DND-41 (cell line): ENCODE measurements around the gene PTPN21.

Source experiments
- ATAC-seq: fragments of 200-7000 bp; cut with Tn5 transposase; 3 replicates; pipeline ENCODE4 v1.9.1; 2021; ENCODE audit warnings: low read depth; ENCODE audit not compliant: insufficient read depth
- DNase-seq: peaks from one replicate; pipeline ENCODE4 v3.0.0-alpha.2; 2020
- H2AFZ ChIP-seq: 2 replicates; pipeline ENCODE4 v1.6.0; 2012; ENCODE audit warnings: low read depth, low read length
- H3K27ac ChIP-seq: 2 replicates; pipeline ENCODE4 v1.5.1; 2012; ENCODE audit warnings: low read length, inconsistent platforms
- H3K27me3 ChIP-seq: fragments of 200-600 bp; sonication (generic); 2 replicates; pipeline ENCODE4 v1.6.0; 2012; ENCODE audit warnings: low read length, mild to moderate bottlenecking, inconsistent platforms; ENCODE audit not compliant: insufficient read depth, poor library complexity
- H3K36me3 ChIP-seq: 2 replicates; pipeline ENCODE4 v1.5.1; 2012; ENCODE audit warnings: low read length, inconsistent platforms; ENCODE audit not compliant: insufficient read depth
- H3K4me1 ChIP-seq: 2 replicates; pipeline ENCODE4 v1.5.1; 2012; ENCODE audit warnings: mild to moderate bottlenecking, low read length; ENCODE audit not compliant: insufficient read depth
- H3K4me2 ChIP-seq: 2 replicates; pipeline ENCODE4 v1.6.0; 2012; ENCODE audit warnings: mild to moderate bottlenecking, moderate library complexity, low read length, inconsistent platforms; ENCODE audit not compliant: insufficient read depth
- H3K4me3 ChIP-seq, 2 experiments: fragments of 200-600 bp in 1 of 2; shearing (Covaris generic) in 1 of 2; 2 replicates each; pipeline ENCODE4 v1.5.1; 2012 to 2016; ENCODE audit warnings: inconsistent platforms in 2 of 2, low read length in 2 of 2, mild to moderate bottlenecking in 2 of 2, low read depth in 1 of 2, moderate library complexity in 1 of 2
- H3K79me2 ChIP-seq: 2 replicates; pipeline ENCODE4 v1.6.0; 2012; ENCODE audit warnings: low read length, inconsistent platforms; ENCODE audit not compliant: insufficient read depth
- H3K9ac ChIP-seq: 2 replicates; pipeline ENCODE4 v1.6.0; 2012; ENCODE audit warnings: low read depth, mild to moderate bottlenecking, inconsistent platforms, low read length, moderate library complexity
- H3K9me3 ChIP-seq: 2 replicates; pipeline ENCODE4 v1.5.1; 2012; ENCODE audit warnings: low read length, moderate library complexity, mild to moderate bottlenecking, inconsistent platforms; ENCODE audit not compliant: insufficient read depth, severe bottlenecking
- H4K20me1 ChIP-seq: 2 replicates; pipeline ENCODE4 v1.6.0; 2012; ENCODE audit warnings: low read length; ENCODE audit not compliant: insufficient read depth
- CTCF ChIP-seq: IDR thresholded peaks from 2 replicates; pipeline ENCODE4 v1.5.1; 2012; ENCODE audit warnings: borderline replicate concordance, low read length, moderate library complexity, mild to moderate bottlenecking; ENCODE audit not compliant: poor library complexity, severe bottlenecking; ENCODE audit errors: extremely low read depth
- EZH2 ChIP-seq: IDR thresholded peaks from 3 replicates; pipeline ENCODE4 v1.6.1; 2012; ENCODE audit warnings: borderline replicate concordance, low read depth, mild to moderate bottlenecking, moderate library complexity, low read length, inconsistent platforms; ENCODE audit not compliant: severe bottlenecking

PTPN21 gene

DNA sequence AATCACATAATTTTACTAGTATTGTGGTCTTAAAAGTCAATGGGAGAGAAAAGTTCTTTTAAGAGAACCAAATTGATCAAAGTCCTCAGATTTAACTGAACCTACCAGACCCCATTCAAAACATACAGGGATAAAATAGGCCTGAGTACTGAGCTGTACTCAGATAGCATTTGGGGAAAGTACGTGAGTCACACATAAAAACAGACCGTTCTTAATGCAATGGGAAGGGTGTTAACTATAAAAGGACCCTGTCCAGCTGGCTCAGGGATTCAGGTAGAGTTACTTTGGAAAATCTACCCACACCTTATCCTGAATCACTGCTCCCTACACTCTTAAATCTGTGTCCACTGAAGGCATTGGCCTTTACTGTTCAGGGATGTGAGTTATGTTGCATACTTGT lies 78.0 kb downstream of the PTPN21 start:
- Histone ChIP-seq H3K36me3 (no peaks in the 10 kb centered on the region), H3K27ac (no peak overlapping the region), H3K9ac (no peak overlapping the region), H3K27me3 (no peaks in the 10 kb centered on the region), H3K4me2 (no peak overlapping the region), H2AFZ (no peak overlapping the region), H4K20me1 (no peaks in the 10 kb centered on the region), H3K4me1 (no peaks in the 10 kb centered on the region), H3K4me3 (no peak overlapping the region), H3K9me3 (no peaks in the 10 kb centered on the region), H3K79me2 (no peaks in the 10 kb centered on the region)
- no peak for ATAC-seq
- TF ChIP-seq CTCF, result no peak
- TF ChIP-seq EZH2, result no peak
- no peak for DNase-seq

DNA sequence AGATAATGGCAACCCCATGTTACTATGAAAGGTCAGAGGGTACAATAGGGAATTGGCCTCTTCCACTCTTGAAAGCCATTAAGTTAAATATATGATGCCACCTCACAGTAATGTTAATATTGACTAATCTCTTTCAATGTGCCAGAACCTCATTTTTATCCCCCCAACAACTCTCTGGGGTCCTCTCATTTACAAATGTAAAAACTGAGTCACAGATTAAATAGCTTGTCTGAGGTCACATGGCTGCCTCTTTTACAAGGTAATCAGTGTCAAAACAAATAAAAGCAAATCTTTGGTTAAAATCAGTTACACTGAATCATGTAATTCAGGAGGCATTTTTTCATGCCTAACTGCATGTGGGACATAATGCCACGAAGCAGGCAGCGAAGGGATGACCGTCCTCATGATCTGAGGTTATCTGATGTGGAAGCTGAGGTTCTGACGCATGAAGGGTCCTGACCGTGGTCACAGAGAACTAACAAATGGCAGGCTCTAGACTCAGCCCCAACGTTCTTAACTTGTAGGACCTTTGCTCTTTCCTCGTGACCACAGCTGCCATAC lies 78.5 kb downstream of the PTPN21 start:
- no peaks in the 10 kb centered on the region for H3K27me3 ChIP-seq
- H3K9ac ChIP-seq, result no peak overlapping the region
- no peak overlapping the region for H3K4me2 ChIP-seq
- no peaks in the 10 kb centered on the region for H3K79me2 ChIP-seq
- no peaks in the 10 kb centered on the region for H4K20me1 ChIP-seq
- DNase-seq (no peak), ATAC-seq (no peak)
- H3K27ac ChIP-seq, result no peak overlapping the region
- no peak overlapping the region for H2AFZ ChIP-seq
- H3K36me3 ChIP-seq, result no peaks in the 10 kb centered on the region
- TF ChIP-seq EZH2 (no peak), CTCF (no peak)
- no peak overlapping the region for H3K4me3 ChIP-seq
- no peaks in the 10 kb centered on the region for H3K9me3 ChIP-seq
- H3K4me1 ChIP-seq, result no peaks in the 10 kb centered on the region

- no peaks in the 10 kb centered on the region for H3K79me2 ChIP-seq
- no peak overlapping the region for H3K4me2 ChIP-seq
- H2AFZ ChIP-seq, result no peak overlapping the region
- ATAC-seq, result no peak
- H3K27ac ChIP-seq, result no peak overlapping the region
- H3K36me3 ChIP-seq, result no peaks in the 10 kb centered on the region
- no peak overlapping the region for H3K9ac ChIP-seq
- H3K27me3 ChIP-seq, result no peaks in the 10 kb centered on the region
- H4K20me1 ChIP-seq, result no peaks in the 10 kb centered on the region
- DNase-seq, result no peak
- H3K4me1 ChIP-seq, result no peaks in the 10 kb centered on the region
- H3K9me3 ChIP-seq, result no peaks in the 10 kb centered on the region
- TF ChIP-seq EZH2, result no peak
- TF ChIP-seq CTCF, result no peak
- no peak overlapping the region for H3K4me3 ChIP-seq
Measured at GRCh38 chr14:88473791-88474190, 81.0 kb downstream of the PTPN21 start.
